Keratinocyte (primary cell): ENCODE results near the gene HTD2. TPM values are rescaled to one million over a fixed set of nuclear protein-coding genes. Genes with fewer than 3 reads are reported as not detected.

ENCODE experiments used
- DNase-seq: peaks from one replicate; pipeline ENCODE4 v3.0.0-alpha.2; 2011; ENCODE audit warnings: low read depth, missing footprints, low spot score
- FAIRE-seq: peaks from 2 replicates; lab custom pipeline; 2011; peaks lifted over from hg19 to GRCh38; lab: Jason Lieb, UNC
- H2AFZ ChIP-seq: 2 replicates; pipeline ENCODE4 v1.6.0; 2012; ENCODE audit warnings: low read length, control low read depth, inconsistent platforms; ENCODE audit not compliant: control insufficient read depth
- H3K27ac ChIP-seq: 2 replicates; pipeline ENCODE4 v1.5.1; 2011; ENCODE audit warnings: low read length; ENCODE audit not compliant: control insufficient read depth, insufficient read depth
- H3K27me3 ChIP-seq: 3 replicates; pipeline ENCODE4 v1.6.0; 2011; ENCODE audit warnings: low read length; ENCODE audit not compliant: control insufficient read depth, insufficient read depth; ENCODE audit errors: extremely low read depth
- H3K36me3 ChIP-seq, 2 experiments: 2 replicates in 1 of 2; 3 replicates in 1 of 2; pipeline ENCODE4 v1.5.1; 2011; ENCODE audit warnings: low read length in 2 of 2, mild to moderate bottlenecking in 1 of 2; ENCODE audit not compliant: control insufficient read depth in 2 of 2, insufficient read depth in 2 of 2; ENCODE audit errors: extremely low read depth in 1 of 2
- H3K4me1 ChIP-seq: 3 replicates; pipeline ENCODE4 v1.5.1; 2011; ENCODE audit warnings: low read length; ENCODE audit not compliant: control insufficient read depth, insufficient read depth; ENCODE audit errors: extremely low read depth
- H3K4me2 ChIP-seq: 3 replicates; pipeline ENCODE4 v1.6.0; 2011; ENCODE audit warnings: low read depth, low read length; ENCODE audit not compliant: control insufficient read depth, insufficient read depth; ENCODE audit errors: extremely low read depth
- H3K4me3 ChIP-seq, 3 experiments: fragments of 200-600 bp in 1 of 3; sonication (generic) in 1 of 3; 2 replicates in 2 of 3; 3 replicates in 1 of 3; pipeline ENCODE4 v1.5.1; 2011 to 2016; ENCODE audit warnings: low read length in 3 of 3, mild to moderate bottlenecking in 3 of 3, control low read depth in 2 of 3, inconsistent platforms in 1 of 3, low read depth in 1 of 3, mixed read lengths in 1 of 3, mixed run types in 1 of 3, moderate library complexity in 1 of 3; ENCODE audit not compliant: control insufficient read depth in 2 of 3, insufficient read depth in 2 of 3; ENCODE audit errors: extremely low read depth in 1 of 3
- H3K79me2 ChIP-seq: 2 replicates; pipeline ENCODE4 v1.6.0; 2012; ENCODE audit warnings: low read length; ENCODE audit not compliant: control insufficient read depth, insufficient read depth
- H3K9ac ChIP-seq: 3 replicates; pipeline ENCODE4 v1.6.0; 2011; ENCODE audit warnings: low read length; ENCODE audit not compliant: control insufficient read depth, insufficient read depth; ENCODE audit errors: extremely low read depth
- H3K9me1 ChIP-seq: 3 replicates; pipeline ENCODE4 v1.6.0; 2011; ENCODE audit warnings: low read length; ENCODE audit not compliant: control insufficient read depth, insufficient read depth; ENCODE audit errors: extremely low read depth
- H3K9me3 ChIP-seq: 2 replicates; pipeline ENCODE4 v1.5.1; 2012; ENCODE audit warnings: low read depth, low read length; ENCODE audit not compliant: control insufficient read depth
- H4K20me1 ChIP-seq: 3 replicates; pipeline ENCODE4 v1.6.0; 2011; ENCODE audit warnings: low read length; ENCODE audit not compliant: control insufficient read depth, insufficient read depth; ENCODE audit errors: extremely low read depth
- CTCF ChIP-seq, 3 experiments: IDR thresholded peaks in 1 of 3; conservative IDR thresholded peaks in 1 of 3; optimal IDR thresholded peaks in 1 of 3; 2 replicates in 2 of 3; 3 replicates in 1 of 3; pipeline versions ENCODE3 to v1.5.1; 2011; ENCODE audit warnings: low read length in 3 of 3, mild to moderate bottlenecking in 3 of 3, moderate library complexity in 2 of 3, control low read depth in 1 of 3, inconsistent platforms in 1 of 3; ENCODE audit not compliant: insufficient read depth in 2 of 3; ENCODE audit errors: extremely low read depth in 1 of 3
- EZH2 ChIP-seq: IDR thresholded peaks from one replicate; pipeline ENCODE4 v1.6.1; 2012; ENCODE audit warnings: inconsistent platforms, mild to moderate bottlenecking, low read length, moderate library complexity
- dilution Hi-C: fragments of 300-500 bp; cut with MboI; formaldehyde crosslinking; loops from one replicate; pipeline ENCODE4 v1.7.0; 2020; ENCODE audit warnings: low sequenced_read_pairs; ENCODE audit not compliant: extremely low pct_ligation_motif_present
- polyA plus RNA-seq, 5 experiments: library from polyadenylated mRNA; depleted of rRNA in 3 of 5; stranded (reverse) in 3 of 5; stranded (forward) in 1 of 5; unstranded in 1 of 5; fragments of >200 nt; gene quantifications; 1 replicate in 1 of 5; 2 replicates in 3 of 5; 3 replicates in 1 of 5; pipeline versions ENCODE4 v1.2.1 to v1.2.3, GENCODE V29; 2011 to 2012; ENCODE audit warnings: missing spikeins in 2 of 5, low read depth in 1 of 5, low replicate concordance in 1 of 5

Gene HTD2
- polyA plus RNA-seq, 1 donor (not counting 4 experiments of a cell fraction or from before 2014, with no cell fraction given), result 12.5 TPM

DNA sequence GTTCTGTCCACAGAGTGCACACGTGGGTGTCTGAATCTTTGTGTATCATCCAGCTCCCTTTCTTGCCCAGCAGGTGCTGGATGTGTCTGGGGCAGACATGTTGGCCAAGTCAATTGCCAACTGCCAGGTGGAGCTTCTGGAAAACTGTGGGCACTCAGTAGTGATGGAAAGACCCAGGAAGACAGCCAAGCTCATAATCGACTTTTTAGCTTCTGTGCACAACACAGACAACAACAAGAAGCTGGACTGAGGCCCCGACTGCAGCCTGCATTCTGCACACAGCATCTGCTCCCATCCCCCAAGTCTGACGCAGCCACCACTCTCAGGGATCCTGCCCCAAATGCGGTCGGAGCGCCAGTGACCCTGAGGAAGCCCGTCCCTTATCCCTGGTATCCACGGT, 12.8 kb upstream of the HTD2 start:
- TF ChIP-seq EZH2 (no peak), CTCF (optimal IDR thresholded peaks at IDR 0.05 in 1 of 3, IDR thresholded peaks at IDR 0.05 in 1 of 3, conservative IDR thresholded peaks at IDR 0.05 in 1 of 3; ENCODE audit: extremely low read depth in 1 of 3, insufficient read depth in 2 of 3, low read length in 3 of 3) (no peak)
- Histone ChIP-seq H3K4me1 (peaks cover 10% of the 10 kb centered on the region), H3K9me3 (no peaks in the 10 kb centered on the region), H3K9me1 (no peaks in the 10 kb centered on the region), H3K27me3 (no peaks in the 10 kb centered on the region), H3K9ac (no peak overlapping the region), H3K79me2 (no peaks in the 10 kb centered on the region), H3K4me2 (no peak overlapping the region), H3K4me3 (no peak overlapping the region), H3K27ac (no peak overlapping the region), H2AFZ (no peak overlapping the region), H3K36me3 (peaks cover 0 to 3% of the 10 kb centered on the region in 2 experiments), H4K20me1 (no peaks in the 10 kb centered on the region)
- dilution Hi-C loops, result no loop called here
- FAIRE-seq (no peak), DNase-seq (no peak)

- Histone ChIP-seq H2AFZ (no peak overlapping the region), H3K9me3 (no peaks in the 10 kb centered on the region), H3K27ac (no peak overlapping the region), H3K27me3 (no peaks in the 10 kb centered on the region), H3K9me1 (no peaks in the 10 kb centered on the region), H3K4me1 (peaks cover 10% of the 10 kb centered on the region), H3K79me2 (no peaks in the 10 kb centered on the region), H3K4me3 (no peak overlapping the region), H4K20me1 (no peaks in the 10 kb centered on the region), H3K9ac (no peak overlapping the region), H3K36me3 (peaks cover 0 to 3% of the 10 kb centered on the region in 2 experiments), H3K4me2 (no peak overlapping the region)
- TF ChIP-seq EZH2 (no peak), CTCF (optimal IDR thresholded peaks at IDR 0.05 in 1 of 3, IDR thresholded peaks at IDR 0.05 in 1 of 3, conservative IDR thresholded peaks at IDR 0.05 in 1 of 3; ENCODE audit: extremely low read depth in 1 of 3, insufficient read depth in 2 of 3, low read length in 3 of 3) (no peak)
- dilution Hi-C loops, result no loop called here
- no peak for DNase-seq
- no peak for FAIRE-seq
Measured at GRCh38 chr3:58296269-58296668, 10.1 kb upstream of the HTD2 start.
